Common myeloid progenitor, CD34-positive (primary cell): ENCODE data around the gene TTYH1.

Experiments used
- CTCF ChIA-PET: fragments of 350-600 bp; sonication (Branson Sonifier 250); formaldehyde crosslinking; loops from one replicate; lab custom pipeline; 2021; ENCODE audit warnings: antibody characterized with exemption; lab: Charles Lee
- POLR2A ChIA-PET: fragments of 350-600 bp; sonication (Branson Sonifier 250); formaldehyde crosslinking; loops from one replicate; lab custom pipeline; 2021; ENCODE audit warnings: antibody characterized with exemption; lab: Charles Lee
- DNase-seq, 3 donors: peaks; one replicate each; pipeline versions ENCODE4 v3.0.0 to v3.0.0-alpha.2; 2013
- H3K27ac ChIP-seq, 2 experiments: 1 replicate in 1 of 2; 2 replicates in 1 of 2; pipeline ENCODE4 v1.7.0; 2013; ENCODE audit warnings: inconsistent platforms in 2 of 2, low read length in 2 of 2, mild to moderate bottlenecking in 2 of 2, low read depth in 1 of 2, moderate library complexity in 1 of 2; ENCODE audit not compliant: severe bottlenecking in 2 of 2, insufficient read depth in 1 of 2, poor library complexity in 1 of 2
- H3K27me3 ChIP-seq, 5 experiments: replicated peaks in 2 of 5; 1 replicate in 3 of 5; 2 replicates in 2 of 5; pipeline versions ENCODE4 v1.6.1 to v1.7.0; 2013; ENCODE audit warnings: low read length in 4 of 5, mild to moderate bottlenecking in 2 of 5, moderate library complexity in 2 of 5, inconsistent platforms in 1 of 5; ENCODE audit not compliant: insufficient read depth in 5 of 5, control insufficient read depth in 4 of 5
- H3K36me3 ChIP-seq, 4 experiments: 1 replicate in 2 of 4; 2 replicates in 2 of 4; pipeline versions ENCODE4 v1.6.1 to v1.7.0; 2013; ENCODE audit warnings: low read length in 3 of 4, control low read depth in 1 of 4, mild to moderate bottlenecking in 1 of 4; ENCODE audit not compliant: control insufficient read depth in 4 of 4, insufficient read depth in 4 of 4
- H3K4me1 ChIP-seq, 4 experiments: 1 replicate in 3 of 4; 2 replicates in 1 of 4; pipeline versions ENCODE4 v1.6.1 to v1.7.1; 2013; ENCODE audit warnings: low read length in 3 of 4, mild to moderate bottlenecking in 3 of 4, control low read depth in 1 of 4, inconsistent platforms in 1 of 4, moderate library complexity in 1 of 4; ENCODE audit not compliant: control insufficient read depth in 4 of 4, insufficient read depth in 4 of 4; ENCODE audit errors: control extremely low read depth in 1 of 4
- H3K4me3 ChIP-seq, 7 experiments: 1 replicate in 4 of 7; 2 replicates in 3 of 7; pipeline versions ENCODE4 v1.5.1 to v1.7.0; 2013; ENCODE audit warnings: mild to moderate bottlenecking in 7 of 7, low read length in 6 of 7, moderate library complexity in 6 of 7, inconsistent platforms in 2 of 7, low read depth in 2 of 7, control low read depth in 1 of 7; ENCODE audit not compliant: insufficient read depth in 4 of 7, control insufficient read depth in 1 of 7; ENCODE audit errors: extremely low read depth in 1 of 7
- H3K9me3 ChIP-seq, 5 experiments: 1 replicate in 4 of 5; 2 replicates in 1 of 5; pipeline versions ENCODE4 v1.6.1 to v1.7.1; 2013; ENCODE audit warnings: low read length in 4 of 5, mild to moderate bottlenecking in 2 of 5, inconsistent platforms in 1 of 5, low read depth in 1 of 5, moderate library complexity in 1 of 5; ENCODE audit not compliant: control insufficient read depth in 4 of 5, insufficient read depth in 2 of 5; ENCODE audit errors: control extremely low read depth in 1 of 5
- WGBS: methylation state at CpG from one replicate; pipeline ENCODE4 v1.1.5; 2013; ENCODE audit not compliant: insufficient coverage; 5-methylcytosine and 5-hydroxymethylcytosine counted together

The TTYH1 gene

DNA sequence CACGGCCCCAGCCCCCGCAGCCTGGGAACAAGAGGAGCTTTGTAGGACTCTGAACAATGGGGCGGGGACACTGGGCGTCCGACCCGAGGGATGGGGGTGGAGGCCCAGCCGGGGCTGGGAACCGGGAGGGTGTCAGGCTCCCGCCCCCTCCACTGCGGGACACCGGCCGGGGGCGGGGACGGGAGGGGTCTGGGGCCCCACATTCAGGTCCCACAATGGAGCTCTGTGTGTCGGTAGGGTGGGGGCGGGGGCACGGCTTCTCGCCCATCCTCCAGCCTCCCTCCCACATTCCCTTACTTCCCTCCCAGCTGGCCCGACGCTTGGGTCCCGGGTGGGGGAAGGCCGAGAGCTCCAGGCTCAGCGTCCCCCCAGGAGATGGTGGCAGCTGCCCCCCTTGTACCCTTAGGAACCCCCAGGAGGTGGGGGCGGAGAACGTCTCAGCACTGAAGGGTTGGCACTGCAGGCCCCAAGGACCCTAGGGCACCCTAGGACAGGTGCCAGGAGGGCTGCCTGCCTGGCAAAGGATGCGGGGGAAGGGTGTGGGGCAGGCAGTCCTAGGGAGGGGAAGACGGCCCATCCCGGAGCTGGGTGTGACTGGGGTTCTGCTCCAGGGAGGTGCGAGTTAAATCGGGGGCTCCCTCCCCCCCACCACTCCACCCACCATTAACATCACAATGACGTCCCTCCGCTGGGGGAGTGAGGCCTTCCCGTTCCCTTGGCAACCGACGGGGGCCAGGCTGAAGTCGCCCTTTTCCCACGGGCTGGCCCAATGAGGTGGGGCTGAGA is 5.3 kb downstream of the TTYH1 start:
- WGBS: 17% methylated on average over 9 of the region's 37 CpGs
- Histone ChIP-seq H3K36me3 (no peaks in the 10 kb centered on the region), H3K4me3 (no peak overlapping the region), H3K27me3 (peaks cover 0 to 28% (median 6%) of the 10 kb centered on the region in 5 experiments), H3K9me3 (no peaks in the 10 kb centered on the region), H3K27ac (no peak overlapping the region), H3K4me1 (peaks cover 0 to 36% (median 33%) of the 10 kb centered on the region in 4 experiments)
- POLR2A ChIA-PET: no interaction called here
- CTCF ChIA-PET: interaction anchor here (1.5 to 2.1 kb wide), 3 partner anchors 13 to 32 kb away, joined by 3 to 9 read pairs (median 4); no protein-coding TSS in a partner anchor
- DNase-seq: no peak

- Histone ChIP-seq H3K4me3 (no peak overlapping the region), H3K4me1 (peaks cover 0 to 30% (median 28%) of the 10 kb centered on the region in 4 experiments), H3K9me3 (no peaks in the 10 kb centered on the region), H3K27me3 (peaks cover 0 to 22% (median 2%) of the 10 kb centered on the region in 5 experiments), H3K27ac (no peak overlapping the region), H3K36me3 (no peaks in the 10 kb centered on the region)
- 92% methylated on average over 4 of the region's 9 CpGs for WGBS
- CTCF ChIA-PET: interaction anchor here (1.1 to 2.1 kb wide), 4 partner anchors 14 to 34 kb away, joined by 3 to 9 read pairs (median 4); no protein-coding TSS in a partner anchor
- POLR2A ChIA-PET: no interaction called here
- DNase-seq: no peak
Measured at GRCh38 chr19:54421169-54421516, 5.9 kb downstream of the TTYH1 start.

- Histone ChIP-seq H3K36me3 (no peaks in the 10 kb centered on the region), H3K27ac (no peak overlapping the region), H3K27me3 (peaks cover 0 to 18% (median 0%) of the 10 kb centered on the region in 5 experiments), H3K4me1 (peaks cover 0 to 26% (median 25%) of the 10 kb centered on the region in 4 experiments), H3K4me3 (no peak overlapping the region), H3K9me3 (no peaks in the 10 kb centered on the region)
- POLR2A ChIA-PET: no interaction called here
- CTCF ChIA-PET: interaction anchor here (1.1 to 2.1 kb wide), 4 partner anchors 14 to 34 kb away, joined by 3 to 9 read pairs (median 4); no protein-coding TSS in a partner anchor
- DNase-seq: no peak
- WGBS: 98% methylated on average over 7 of the region's 7 CpGs
Measured at GRCh38 chr19:54421521-54421920, 6.3 kb downstream of the TTYH1 start.

- Histone ChIP-seq H3K4me3 (no peak overlapping the region), H3K27me3 (peaks cover 0 to 12% (median 0%) of the 10 kb centered on the region in 5 experiments), H3K4me1 (peaks cover 0 to 21% (median 19%) of the 10 kb centered on the region in 4 experiments), H3K36me3 (no peaks in the 10 kb centered on the region), H3K27ac (no peak overlapping the region), H3K9me3 (no peaks in the 10 kb centered on the region)
- 95% methylated on average over 15 of the region's 20 CpGs for WGBS
- no peak for DNase-seq
- ChIA-PET POLR2A (no interaction called here), CTCF (interaction anchor here (1.1 to 2.1 kb wide), 4 partner anchors 15 to 33 kb away, joined by 3 to 9 read pairs (median 4); no protein-coding TSS in a partner anchor)
Measured at GRCh38 chr19:54422136-54422535, 6.9 kb downstream of the TTYH1 start.

DNA sequence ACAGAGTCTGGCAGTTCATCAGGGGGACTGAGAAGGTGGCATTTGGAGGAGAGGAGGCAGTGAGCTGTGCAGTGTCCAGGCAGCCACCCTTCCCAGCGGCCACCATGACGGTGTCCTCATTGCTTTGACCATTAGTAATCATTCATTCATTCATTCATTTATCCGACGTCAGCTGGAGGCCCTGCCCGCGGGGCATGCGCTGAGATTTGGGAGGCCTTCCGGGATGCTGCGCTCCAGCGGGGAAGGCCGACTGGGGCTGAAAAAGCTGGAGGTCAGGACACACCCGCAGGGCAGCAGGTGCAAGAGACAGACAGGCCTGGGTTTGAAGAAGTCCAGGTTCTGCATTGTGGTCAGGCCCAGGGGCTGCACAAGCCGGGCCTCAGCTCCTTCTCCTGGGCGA is 8.9 kb downstream of the TTYH1 start:
- DNase-seq: no peak
- Histone ChIP-seq H3K4me1 (peaks cover 0 to 2% (median 0%) of the 10 kb centered on the region in 4 experiments), H3K36me3 (no peaks in the 10 kb centered on the region), H3K9me3 (no peaks in the 10 kb centered on the region), H3K27ac (no peak overlapping the region), H3K4me3 (no peak overlapping the region), H3K27me3 (peaks cover 0 to 20% (median 0%) of the 10 kb centered on the region in 5 experiments)
- ChIA-PET POLR2A (no interaction called here), CTCF (interaction anchor here (0.9 to 7.3 kb wide), 3 partner anchors 8 to 53 kb away, joined by 3 to 45 read pairs (median 4); no protein-coding TSS in a partner anchor)
- 88% methylated on average over 11 of the region's 14 CpGs for WGBS

GRCh38 chr19:54424660-54425381 is 9.6 kb downstream of the TTYH1 start:
- Histone ChIP-seq H3K4me3 (no peak overlapping the region), H3K27ac (no peak overlapping the region), H3K27me3 (peaks cover 0 to 22% (median 4%) of the 10 kb centered on the region in 5 experiments), H3K9me3 (no peaks in the 10 kb centered on the region), H3K4me1 (peaks cover 0 to 2% (median under 1%) of the 10 kb centered on the region in 4 experiments), H3K36me3 (no peaks in the 10 kb centered on the region)
- no peak for DNase-seq
- WGBS: 91% methylated on average over 30 of the region's 36 CpGs
- ChIA-PET POLR2A (no interaction called here), CTCF (interaction anchor here (0.7 to 7.3 kb wide), 5 partner anchors 9 to 112 kb away, joined by 3 to 45 read pairs (median 3); partner anchors contain the start of genes LILRA5 and TTYH1)
